GM12878 (cell line): ENCODE measurements around the gene BTK. TPM values are rescaled to one million over a fixed set of nuclear protein-coding genes. Genes with fewer than 3 reads are reported as not detected.

Experiments
- BRCA1 ChIP-seq: IDR thresholded peaks from 2 replicates; pipeline ENCODE4 v1.6.1; 2011; ENCODE audit warnings: low read depth, low read length, improper control_type of control experiment
- CREM ChIP-seq: IDR thresholded peaks from 2 replicates; pipeline ENCODE4 v1.6.1; 2014; ENCODE audit warnings: antibody characterized with exemption, low read depth
- FOXK2 ChIP-seq: fragments of 450-650 bp; IDR thresholded peaks from 2 replicates; pipeline ENCODE4 v1.6.1; 2017; ENCODE audit warnings: mild to moderate bottlenecking, moderate library complexity
- GATAD2B ChIP-seq: fragments of 450-650 bp; conservative IDR thresholded peaks from 2 replicates; pipeline ENCODE4 v1.6.1; 2017; ENCODE audit warnings: low read depth, mild to moderate bottlenecking, moderate library complexity
- IRF4 ChIP-seq: IDR thresholded peaks from 2 replicates; pipeline ENCODE4 v1.6.1; 2011; ENCODE audit warnings: low read depth, low read length
- MTA2 ChIP-seq: fragments of 450-650 bp; IDR thresholded peaks from 2 replicates; pipeline ENCODE4 v1.6.1; 2016; ENCODE audit warnings: low read depth, mild to moderate bottlenecking, moderate library complexity
- MXI1 ChIP-seq: fragments of 150-350 bp; IDR thresholded peaks from 2 replicates; pipeline ENCODE4 v1.6.1; 2011; ENCODE audit warnings: low read depth, mild to moderate bottlenecking, inconsistent platforms, low read length, improper control_type of control experiment
- NBN ChIP-seq: fragments of 450-650 bp; IDR thresholded peaks from 2 replicates; pipeline ENCODE4 v1.6.1; 2016
- RB1 ChIP-seq: fragments of 450-650 bp; formaldehyde crosslinking; IDR thresholded peaks from 2 replicates; pipeline ENCODE4 v1.6.1; 2017; ENCODE audit warnings: mild to moderate bottlenecking, borderline replicate concordance
- RFX5 ChIP-seq: IDR thresholded peaks from 2 replicates; pipeline ENCODE4 v1.6.1; 2011; ENCODE audit warnings: low read depth, low read length, improper control_type of control experiment
- TBL1XR1 ChIP-seq: IDR thresholded peaks from 2 replicates; pipeline ENCODE4 v1.6.1; 2012; ENCODE audit warnings: low read depth, low read length, improper control_type of control experiment
- ZNF622 ChIP-seq: fragments of 450-650 bp; IDR thresholded peaks from 2 replicates; pipeline ENCODE4 v1.6.1; 2017; ENCODE audit warnings: mild to moderate bottlenecking, inconsistent platforms
- polyA plus RNA-seq, 11 experiments: library from polyadenylated mRNA; depleted of rRNA in 4 of 11; unstranded in 6 of 11; stranded (reverse) in 5 of 11; fragments of >200 nt; fragmentation: Nextera tagmentation in 4 of 11; fragmentation: Illumina TruSeq in 1 of 11; extraction: Ambion mirVana in 4 of 11; extraction: Trizol in 1 of 11; gene quantifications; 1 replicate in 1 of 11; 2 replicates in 10 of 11; pipeline versions ENCODE4 v1.2.1 to v1.2.3, GENCODE V29; 2011 to 2016; ENCODE audit warnings: inconsistent platforms in 2 of 11, missing spikeins in 2 of 11, low read depth in 1 of 11
- total RNA-seq, 4 experiments: library from RNA; depleted of rRNA in 3 of 4; stranded (reverse); fragments of >200 nt in 3 of 4; fragmentation: Illumina TruSeq in 1 of 4; extraction: Trizol in 1 of 4; gene quantifications; 2 replicates each; pipeline versions ENCODE4 v1.2.1 to v1.2.3, GENCODE V29; 2013 to 2021
- TF ChIP-seq, protein P1 (sequence below): fragments of 450-650 bp; formaldehyde crosslinking; IDR thresholded peaks from 2 replicates; pipeline ENCODE4 v1.4.0; 2022; ENCODE audit warnings: mild to moderate bottlenecking, moderate library complexity
- TF ChIP-seq, protein P2 (sequence below), 3 experiments: IDR thresholded peaks in 2 of 3; conservative IDR thresholded peaks in 1 of 3; 2 replicates each; pipeline ENCODE4 v1.5.1; 2011; ENCODE audit warnings: low read depth in 3 of 3, low read length in 3 of 3, mild to moderate bottlenecking in 3 of 3, control low read depth in 2 of 3, moderate library complexity in 2 of 3, inconsistent platforms in 1 of 3, mixed read lengths in 1 of 3; ENCODE audit not compliant: control insufficient read depth in 2 of 3, insufficient read depth in 1 of 3; ENCODE audit errors: extremely low read depth in 1 of 3
- TF ChIP-seq, protein P3 (sequence below): fragments of 450-650 bp; IDR thresholded peaks from 2 replicates; pipeline ENCODE4 v1.6.1; 2017; ENCODE audit warnings: mild to moderate bottlenecking, low read depth, inconsistent platforms; ENCODE audit not compliant: poor library complexity, severe bottlenecking
- TF ChIP-seq, protein P4 (sequence below): fragments of 450-650 bp; conservative IDR thresholded peaks from 2 replicates; pipeline ENCODE4 v1.6.1; 2017; ENCODE audit warnings: mild to moderate bottlenecking, moderate library complexity
- TF ChIP-seq, protein P5 (sequence below): fragments of 450-650 bp; IDR thresholded peaks from 2 replicates; pipeline ENCODE4 v1.6.1; 2018; ENCODE audit warnings: borderline replicate concordance, mild to moderate bottlenecking; ENCODE audit not compliant: partially characterized antibody

The BTK gene
- total and polyA plus RNA-seq, 10 of the 15 experiments (the other 5 are each of a cell fraction or from before 2014, with no cell fraction given) = 24.0 to 154 (median 88.9) TPM

DNA sequence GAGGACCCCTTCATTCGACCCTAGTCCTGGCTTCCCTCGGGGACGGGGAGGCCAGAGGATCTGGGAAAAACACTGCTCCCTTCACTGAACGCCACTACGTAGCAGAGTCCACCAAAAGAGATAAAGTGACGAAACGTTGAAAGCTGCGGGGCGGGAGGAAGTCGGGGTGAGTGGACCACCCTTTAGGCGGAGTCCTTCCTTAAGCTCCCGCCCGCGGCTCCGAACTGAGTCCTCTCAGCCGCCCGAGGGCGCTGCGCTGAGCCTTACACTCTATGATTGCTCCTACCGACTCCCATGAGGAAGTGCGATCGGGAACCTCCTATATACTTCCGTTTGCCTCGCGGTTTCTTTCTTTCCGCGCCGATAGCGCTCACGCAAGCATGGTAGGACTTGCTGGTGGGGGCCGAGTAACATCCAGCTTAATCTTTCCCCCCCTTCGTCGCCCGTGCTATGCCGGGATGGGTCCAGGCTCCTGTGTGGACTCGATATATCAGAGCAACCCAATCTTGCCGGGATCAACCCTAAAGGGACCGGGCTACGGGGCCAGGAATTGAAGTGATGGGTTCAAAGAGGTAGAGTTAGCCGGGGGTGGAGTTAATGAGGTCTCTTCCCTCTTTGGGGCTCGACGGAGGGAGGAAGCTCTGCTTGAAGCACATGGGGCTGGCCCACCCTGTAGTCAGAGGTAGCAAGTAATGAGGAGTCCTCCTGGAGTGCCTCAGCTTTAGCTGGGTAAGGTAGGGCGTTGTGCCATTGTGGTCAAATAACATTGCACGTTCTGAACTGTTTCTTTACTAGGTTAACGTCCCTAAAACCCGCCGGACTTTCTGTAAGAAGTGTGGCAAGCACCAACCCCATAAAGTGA lies 4.9 kb upstream of the BTK start, which contains the start of gene RPL36A (continued):
- TF ChIP-seq, protein P1, sequence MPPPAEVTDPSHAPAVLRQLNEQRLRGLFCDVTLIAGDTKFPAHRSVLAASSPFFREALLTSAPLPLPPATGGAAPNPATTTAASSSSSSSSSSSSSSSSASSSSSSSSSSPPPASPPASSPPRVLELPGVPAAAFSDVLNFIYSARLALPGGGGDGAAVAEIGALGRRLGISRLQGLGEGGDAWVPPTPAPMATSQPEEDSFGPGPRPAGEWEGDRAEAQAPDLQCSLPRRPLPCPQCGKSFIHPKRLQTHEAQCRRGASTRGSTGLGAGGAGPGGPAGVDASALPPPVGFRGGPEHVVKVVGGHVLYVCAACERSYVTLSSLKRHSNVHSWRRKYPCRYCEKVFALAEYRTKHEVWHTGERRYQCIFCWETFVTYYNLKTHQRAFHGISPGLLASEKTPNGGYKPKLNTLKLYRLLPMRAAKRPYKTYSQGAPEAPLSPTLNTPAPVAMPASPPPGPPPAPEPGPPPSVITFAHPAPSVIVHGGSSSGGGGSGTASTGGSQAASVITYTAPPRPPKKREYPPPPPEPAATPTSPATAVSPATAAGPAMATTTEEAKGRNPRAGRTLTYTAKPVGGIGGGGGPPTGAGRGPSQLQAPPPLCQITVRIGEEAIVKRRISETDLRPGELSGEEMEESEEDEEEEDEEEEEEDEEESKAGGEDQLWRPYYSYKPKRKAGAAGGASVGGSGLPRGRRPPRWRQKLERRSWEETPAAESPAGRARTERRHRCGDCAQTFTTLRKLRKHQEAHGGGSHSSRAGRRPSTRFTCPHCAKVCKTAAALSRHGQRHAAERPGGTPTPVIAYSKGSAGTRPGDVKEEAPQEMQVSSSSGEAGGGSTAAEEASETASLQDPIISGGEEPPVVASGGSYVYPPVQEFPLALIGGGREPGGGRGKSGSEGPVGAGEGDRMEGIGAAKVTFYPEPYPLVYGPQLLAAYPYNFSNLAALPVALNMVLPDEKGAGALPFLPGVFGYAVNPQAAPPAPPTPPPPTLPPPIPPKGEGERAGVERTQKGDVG (CRISPR knock-in tag) = no peak
- TF ChIP-seq IRF4 (0 out of 2 replicates have a peak, but pooled peaks have one; percentile 43), CREM (peak; percentile 39; the same call in 1 of the 2 replicates), MTA2 (no peak; the same call in 1 of the 2 replicates), MXI1 (peak; percentile 77; the same call in 1 of the 2 replicates), NBN (peak; percentile 84; the same call in 1 of the 2 replicates), FOXK2 (no peak), TBL1XR1 (no peak), ZNF622 (no peak), GATAD2B (peak; percentile 56; the same call in 1 of the 2 replicates), RB1 (peak; percentile 80; the same call in 1 of the 2 replicates), BRCA1 (no peak), RFX5 (0 out of 2 replicates have a peak, but pooled peaks have one; percentile 22)
- TF ChIP-seq, protein P2, sequence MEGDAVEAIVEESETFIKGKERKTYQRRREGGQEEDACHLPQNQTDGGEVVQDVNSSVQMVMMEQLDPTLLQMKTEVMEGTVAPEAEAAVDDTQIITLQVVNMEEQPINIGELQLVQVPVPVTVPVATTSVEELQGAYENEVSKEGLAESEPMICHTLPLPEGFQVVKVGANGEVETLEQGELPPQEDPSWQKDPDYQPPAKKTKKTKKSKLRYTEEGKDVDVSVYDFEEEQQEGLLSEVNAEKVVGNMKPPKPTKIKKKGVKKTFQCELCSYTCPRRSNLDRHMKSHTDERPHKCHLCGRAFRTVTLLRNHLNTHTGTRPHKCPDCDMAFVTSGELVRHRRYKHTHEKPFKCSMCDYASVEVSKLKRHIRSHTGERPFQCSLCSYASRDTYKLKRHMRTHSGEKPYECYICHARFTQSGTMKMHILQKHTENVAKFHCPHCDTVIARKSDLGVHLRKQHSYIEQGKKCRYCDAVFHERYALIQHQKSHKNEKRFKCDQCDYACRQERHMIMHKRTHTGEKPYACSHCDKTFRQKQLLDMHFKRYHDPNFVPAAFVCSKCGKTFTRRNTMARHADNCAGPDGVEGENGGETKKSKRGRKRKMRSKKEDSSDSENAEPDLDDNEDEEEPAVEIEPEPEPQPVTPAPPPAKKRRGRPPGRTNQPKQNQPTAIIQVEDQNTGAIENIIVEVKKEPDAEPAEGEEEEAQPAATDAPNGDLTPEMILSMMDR (IDR thresholded peaks at IDR 0.05 in 2 of 3, conservative IDR thresholded peaks at IDR 0.05 in 1 of 3; ENCODE audit: control insufficient read depth in 2 of 3, extremely low read depth in 1 of 3, insufficient read depth in 1 of 3, low read depth in 3 of 3, low read length in 3 of 3) = peak; percentile 62 to 77 (median 74)
- TF ChIP-seq, protein P3, sequence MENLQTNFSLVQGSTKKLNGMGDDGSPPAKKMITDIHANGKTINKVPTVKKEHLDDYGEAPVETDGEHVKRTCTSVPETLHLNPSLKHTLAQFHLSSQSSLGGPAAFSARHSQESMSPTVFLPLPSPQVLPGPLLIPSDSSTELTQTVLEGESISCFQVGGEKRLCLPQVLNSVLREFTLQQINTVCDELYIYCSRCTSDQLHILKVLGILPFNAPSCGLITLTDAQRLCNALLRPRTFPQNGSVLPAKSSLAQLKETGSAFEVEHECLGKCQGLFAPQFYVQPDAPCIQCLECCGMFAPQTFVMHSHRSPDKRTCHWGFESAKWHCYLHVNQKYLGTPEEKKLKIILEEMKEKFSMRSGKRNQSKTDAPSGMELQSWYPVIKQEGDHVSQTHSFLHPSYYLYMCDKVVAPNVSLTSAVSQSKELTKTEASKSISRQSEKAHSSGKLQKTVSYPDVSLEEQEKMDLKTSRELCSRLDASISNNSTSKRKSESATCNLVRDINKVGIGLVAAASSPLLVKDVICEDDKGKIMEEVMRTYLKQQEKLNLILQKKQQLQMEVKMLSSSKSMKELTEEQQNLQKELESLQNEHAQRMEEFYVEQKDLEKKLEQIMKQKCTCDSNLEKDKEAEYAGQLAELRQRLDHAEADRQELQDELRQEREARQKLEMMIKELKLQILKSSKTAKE = peak; percentile 57
- TF ChIP-seq, protein P4, sequence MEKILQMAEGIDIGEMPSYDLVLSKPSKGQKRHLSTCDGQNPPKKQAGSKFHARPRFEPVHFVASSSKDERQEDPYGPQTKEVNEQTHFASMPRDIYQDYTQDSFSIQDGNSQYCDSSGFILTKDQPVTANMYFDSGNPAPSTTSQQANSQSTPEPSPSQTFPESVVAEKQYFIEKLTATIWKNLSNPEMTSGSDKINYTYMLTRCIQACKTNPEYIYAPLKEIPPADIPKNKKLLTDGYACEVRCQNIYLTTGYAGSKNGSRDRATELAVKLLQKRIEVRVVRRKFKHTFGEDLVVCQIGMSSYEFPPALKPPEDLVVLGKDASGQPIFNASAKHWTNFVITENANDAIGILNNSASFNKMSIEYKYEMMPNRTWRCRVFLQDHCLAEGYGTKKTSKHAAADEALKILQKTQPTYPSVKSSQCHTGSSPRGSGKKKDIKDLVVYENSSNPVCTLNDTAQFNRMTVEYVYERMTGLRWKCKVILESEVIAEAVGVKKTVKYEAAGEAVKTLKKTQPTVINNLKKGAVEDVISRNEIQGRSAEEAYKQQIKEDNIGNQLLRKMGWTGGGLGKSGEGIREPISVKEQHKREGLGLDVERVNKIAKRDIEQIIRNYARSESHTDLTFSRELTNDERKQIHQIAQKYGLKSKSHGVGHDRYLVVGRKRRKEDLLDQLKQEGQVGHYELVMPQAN = peak; percentile 60; the same call in 1 of the 2 replicates
- TF ChIP-seq, protein P5, sequence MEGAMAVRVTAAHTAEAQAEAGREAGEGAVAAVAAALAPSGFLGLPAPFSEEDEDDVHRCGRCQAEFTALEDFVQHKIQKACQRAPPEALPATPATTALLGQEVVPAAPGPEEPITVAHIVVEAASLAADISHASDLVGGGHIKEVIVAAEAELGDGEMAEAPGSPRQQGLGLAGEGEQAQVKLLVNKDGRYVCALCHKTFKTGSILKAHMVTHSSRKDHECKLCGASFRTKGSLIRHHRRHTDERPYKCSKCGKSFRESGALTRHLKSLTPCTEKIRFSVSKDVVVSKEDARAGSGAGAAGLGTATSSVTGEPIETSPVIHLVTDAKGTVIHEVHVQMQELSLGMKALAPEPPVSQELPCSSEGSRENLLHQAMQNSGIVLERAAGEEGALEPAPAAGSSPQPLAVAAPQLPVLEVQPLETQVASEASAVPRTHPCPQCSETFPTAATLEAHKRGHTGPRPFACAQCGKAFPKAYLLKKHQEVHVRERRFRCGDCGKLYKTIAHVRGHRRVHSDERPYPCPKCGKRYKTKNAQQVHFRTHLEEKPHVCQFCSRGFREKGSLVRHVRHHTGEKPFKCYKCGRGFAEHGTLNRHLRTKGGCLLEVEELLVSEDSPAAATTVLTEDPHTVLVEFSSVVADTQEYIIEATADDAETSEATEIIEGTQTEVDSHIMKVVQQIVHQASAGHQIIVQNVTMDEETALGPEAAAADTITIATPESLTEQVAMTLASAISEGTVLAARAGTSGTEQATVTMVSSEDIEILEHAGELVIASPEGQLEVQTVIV = no peak
